K562 (cell line): ENCODE measurements around the gene SLC25A45. TPM values are rescaled to one million over a fixed set of nuclear protein-coding genes. Genes with fewer than 3 reads are reported as not detected.

Source experiments
- ARID2 ChIP-seq: fragments of 450-650 bp; IDR thresholded peaks from 2 replicates; pipeline ENCODE4 v1.6.1; 2017; ENCODE audit warnings: antibody characterized with exemption, mild to moderate bottlenecking
- KDM4B ChIP-seq, 2 experiments: fragments of 450-650 bp in 1 of 2; sonication (generic) in 1 of 2; IDR thresholded peaks; 2 replicates each; pipeline ENCODE4 v1.6.1; 2016 to 2017; ENCODE audit warnings: borderline replicate concordance in 2 of 2, antibody characterized with exemption in 1 of 2, low read depth in 1 of 2, mild to moderate bottlenecking in 1 of 2
- MEF2D ChIP-seq: conservative IDR thresholded peaks from 2 replicates; pipeline ENCODE4 v1.6.1; 2016; ENCODE audit warnings: low read depth, missing genetic modification characterization, missing compliant biosample characterization
- PYGO2 ChIP-seq: fragments of 450-650 bp; IDR thresholded peaks from 2 replicates; pipeline ENCODE4 v1.6.1; 2016; ENCODE audit warnings: mild to moderate bottlenecking, missing genetic modification characterization, moderate library complexity, missing compliant biosample characterization
- SETDB1 ChIP-seq: IDR thresholded peaks from one replicate; pipeline ENCODE4 v1.6.1; 2012; ENCODE audit warnings: low read length, control low read depth, inconsistent platforms
- SMARCA4 ChIP-seq: fragments of 450-650 bp; IDR thresholded peaks from 2 replicates; pipeline ENCODE4 v1.6.1; 2016
- ZBED1 ChIP-seq: IDR thresholded peaks from 2 replicates; pipeline ENCODE4 v1.6.1; 2014
- ZNF217 ChIP-seq: sonication (generic); formaldehyde crosslinking; IDR thresholded peaks from 2 replicates; pipeline ENCODE4 v1.8.0; 2022; ENCODE audit warnings: mild to moderate bottlenecking, missing genetic modification reagents
- ZNF239 ChIP-seq: fragments of 250-450 bp; sonication (Bioruptor Pico); IDR thresholded peaks from 2 replicates; pipeline ENCODE4 v1.4.0; 2020; ENCODE audit warnings: mild to moderate bottlenecking
- polyA plus RNA-seq, 8 experiments: library from polyadenylated mRNA; depleted of rRNA in 4 of 8; stranded (reverse) in 5 of 8; unstranded in 3 of 8; fragments of >200 nt; fragmentation: Nextera tagmentation in 2 of 8; fragmentation: Illumina TruSeq in 1 of 8; extraction: Ambion mirVana in 2 of 8; extraction: Trizol in 1 of 8; gene quantifications; 2 replicates each; pipeline versions ENCODE4 v1.2.1 to v1.2.3, GENCODE V29; 2011 to 2014; ENCODE audit warnings: inconsistent platforms in 1 of 8, missing spikeins in 1 of 8
- total RNA-seq, 7 experiments: library from RNA; depleted of rRNA in 6 of 7; stranded (reverse); fragments of >200 nt in 6 of 7; fragmentation: Illumina TruSeq in 2 of 7; extraction: Trizol in 2 of 7; gene quantifications; 2 replicates each; pipeline versions ENCODE4 v1.2.1 to v1.2.3, GENCODE V29; 2011 to 2021; ENCODE audit warnings: low replicate concordance in 1 of 7
- TF ChIP-seq, protein P1 (sequence below): sonication (generic); formaldehyde crosslinking; IDR thresholded peaks from 2 replicates; pipeline ENCODE4 v1.8.0; 2022; ENCODE audit warnings: mild to moderate bottlenecking, missing genetic modification reagents
- TF ChIP-seq, protein P2 (sequence below): fragments of 250-450 bp; sonication (Bioruptor Pico); IDR thresholded peaks from 2 replicates; pipeline ENCODE4 v1.5.0; 2021; ENCODE audit warnings: mild to moderate bottlenecking, borderline replicate concordance
- TF ChIP-seq, protein P3 (sequence below), 2 experiments: IDR thresholded peaks; 2 replicates each; pipeline ENCODE4 v1.6.1; 2011; ENCODE audit warnings: borderline replicate concordance in 1 of 2, control low read depth in 1 of 2, low read depth in 1 of 2, low read length in 1 of 2, mild to moderate bottlenecking in 1 of 2, mixed read lengths in 1 of 2, moderate library complexity in 1 of 2; ENCODE audit not compliant: insufficient read depth in 1 of 2, insufficient read length in 1 of 2, poor library complexity in 1 of 2, severe bottlenecking in 1 of 2; ENCODE audit errors: extremely low read depth in 1 of 2
- TF ChIP-seq, protein P4 (sequence below): sonication (generic); formaldehyde crosslinking; IDR thresholded peaks from 2 replicates; pipeline ENCODE4 v1.8.0; 2022; ENCODE audit warnings: mild to moderate bottlenecking, low read depth, missing genetic modification reagents
- TF ChIP-seq, protein P5 (sequence below): sonication (generic); formaldehyde crosslinking; IDR thresholded peaks from 2 replicates; pipeline ENCODE4 v1.9.0; 2022; ENCODE audit warnings: mild to moderate bottlenecking, missing genetic modification reagents

The SLC25A45 gene
- total and polyA plus RNA-seq, 9 of the 15 experiments (the other 6 are each of a cell fraction or from before 2014, with no cell fraction given), result 0.15 to 2.3 (median 0.68) TPM

DNA sequence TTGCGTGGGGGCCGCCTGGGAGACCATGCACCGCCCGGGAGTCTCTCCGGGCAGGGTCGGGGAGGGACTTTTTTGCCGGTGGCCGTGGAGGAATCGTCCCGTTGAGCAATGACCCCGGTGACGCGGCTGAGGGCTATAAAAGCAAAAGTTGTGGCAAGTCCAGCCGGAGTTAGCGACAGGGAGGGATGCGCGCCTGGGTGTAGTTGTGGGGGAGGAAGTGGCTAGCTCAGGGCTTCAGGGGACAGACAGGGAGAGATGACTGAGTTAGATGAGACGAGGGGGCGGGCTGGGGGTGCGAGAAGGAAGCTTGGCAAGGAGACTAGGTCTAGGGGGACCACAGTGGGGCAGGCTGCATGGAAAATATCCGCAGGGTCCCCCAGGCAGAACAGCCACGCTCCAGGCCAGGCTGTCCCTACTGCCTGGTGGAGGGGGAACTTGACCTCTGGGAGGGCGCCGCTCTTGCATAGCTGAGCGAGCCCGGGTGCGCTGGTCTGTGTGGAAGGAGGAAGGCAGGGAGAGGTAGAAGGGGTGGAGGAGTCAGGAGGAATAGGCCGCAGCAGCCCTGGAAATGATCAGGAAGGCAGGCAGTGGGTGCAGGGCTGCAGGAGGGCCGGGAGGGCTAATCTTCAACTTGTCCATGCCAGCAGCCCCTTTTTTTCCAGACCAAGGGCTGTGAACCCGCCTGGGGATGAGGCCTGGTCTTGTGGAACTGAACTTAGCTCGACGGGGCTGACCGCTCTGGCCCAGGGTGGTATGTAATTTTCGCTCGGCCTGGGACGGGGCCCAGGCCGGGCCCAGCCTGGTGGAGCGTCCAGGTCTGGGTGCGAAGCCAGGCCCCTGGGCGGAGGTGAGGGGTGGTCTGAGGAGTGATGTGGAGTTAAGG lies 40.4 kb upstream of the SLC25A45 start, which contains the start of gene NEAT1 (continued):
- TF ChIP-seq, protein P1, sequence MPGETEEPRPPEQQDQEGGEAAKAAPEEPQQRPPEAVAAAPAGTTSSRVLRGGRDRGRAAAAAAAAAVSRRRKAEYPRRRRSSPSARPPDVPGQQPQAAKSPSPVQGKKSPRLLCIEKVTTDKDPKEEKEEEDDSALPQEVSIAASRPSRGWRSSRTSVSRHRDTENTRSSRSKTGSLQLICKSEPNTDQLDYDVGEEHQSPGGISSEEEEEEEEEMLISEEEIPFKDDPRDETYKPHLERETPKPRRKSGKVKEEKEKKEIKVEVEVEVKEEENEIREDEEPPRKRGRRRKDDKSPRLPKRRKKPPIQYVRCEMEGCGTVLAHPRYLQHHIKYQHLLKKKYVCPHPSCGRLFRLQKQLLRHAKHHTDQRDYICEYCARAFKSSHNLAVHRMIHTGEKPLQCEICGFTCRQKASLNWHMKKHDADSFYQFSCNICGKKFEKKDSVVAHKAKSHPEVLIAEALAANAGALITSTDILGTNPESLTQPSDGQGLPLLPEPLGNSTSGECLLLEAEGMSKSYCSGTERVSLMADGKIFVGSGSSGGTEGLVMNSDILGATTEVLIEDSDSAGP, result peak; percentile 81; the same call in 1 of the 2 replicates
- TF ChIP-seq, protein P2, sequence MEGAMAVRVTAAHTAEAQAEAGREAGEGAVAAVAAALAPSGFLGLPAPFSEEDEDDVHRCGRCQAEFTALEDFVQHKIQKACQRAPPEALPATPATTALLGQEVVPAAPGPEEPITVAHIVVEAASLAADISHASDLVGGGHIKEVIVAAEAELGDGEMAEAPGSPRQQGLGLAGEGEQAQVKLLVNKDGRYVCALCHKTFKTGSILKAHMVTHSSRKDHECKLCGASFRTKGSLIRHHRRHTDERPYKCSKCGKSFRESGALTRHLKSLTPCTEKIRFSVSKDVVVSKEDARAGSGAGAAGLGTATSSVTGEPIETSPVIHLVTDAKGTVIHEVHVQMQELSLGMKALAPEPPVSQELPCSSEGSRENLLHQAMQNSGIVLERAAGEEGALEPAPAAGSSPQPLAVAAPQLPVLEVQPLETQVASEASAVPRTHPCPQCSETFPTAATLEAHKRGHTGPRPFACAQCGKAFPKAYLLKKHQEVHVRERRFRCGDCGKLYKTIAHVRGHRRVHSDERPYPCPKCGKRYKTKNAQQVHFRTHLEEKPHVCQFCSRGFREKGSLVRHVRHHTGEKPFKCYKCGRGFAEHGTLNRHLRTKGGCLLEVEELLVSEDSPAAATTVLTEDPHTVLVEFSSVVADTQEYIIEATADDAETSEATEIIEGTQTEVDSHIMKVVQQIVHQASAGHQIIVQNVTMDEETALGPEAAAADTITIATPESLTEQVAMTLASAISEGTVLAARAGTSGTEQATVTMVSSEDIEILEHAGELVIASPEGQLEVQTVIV (CRISPR knock-in tag), result peak; percentile 94
- peak; percentile 87 for TF ChIP-seq ARID2
- TF ChIP-seq KDM4B (IDR thresholded peaks at IDR 0.05; ENCODE audit: borderline replicate concordance in 2 of 2, low read depth in 1 of 2), result peak in 1 of 2 experiments; percentile 67; a peak in 2 of 4 replicates
- TF ChIP-seq, protein P3, sequence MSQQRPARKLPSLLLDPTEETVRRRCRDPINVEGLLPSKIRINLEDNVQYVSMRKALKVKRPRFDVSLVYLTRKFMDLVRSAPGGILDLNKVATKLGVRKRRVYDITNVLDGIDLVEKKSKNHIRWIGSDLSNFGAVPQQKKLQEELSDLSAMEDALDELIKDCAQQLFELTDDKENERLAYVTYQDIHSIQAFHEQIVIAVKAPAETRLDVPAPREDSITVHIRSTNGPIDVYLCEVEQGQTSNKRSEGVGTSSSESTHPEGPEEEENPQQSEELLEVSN (IDR thresholded peaks at IDR 0.05; ENCODE audit: borderline replicate concordance in 1 of 2, extremely low read depth in 1 of 2, insufficient read depth in 1 of 2, insufficient read length in 1 of 2, low read depth in 1 of 2, low read length in 1 of 2, poor library complexity in 1 of 2, severe bottlenecking in 1 of 2), result peak in 1 of 2 experiments; percentile 43
- peak; percentile 53; the same call in 1 of the 2 replicates for TF ChIP-seq SMARCA4
- TF ChIP-seq ZNF217 (CRISPR knock-in tag), result peak; percentile 72; the same call in 1 of the 2 replicates
- TF ChIP-seq MEF2D, result peak; percentile 43
- TF ChIP-seq, protein P4, sequence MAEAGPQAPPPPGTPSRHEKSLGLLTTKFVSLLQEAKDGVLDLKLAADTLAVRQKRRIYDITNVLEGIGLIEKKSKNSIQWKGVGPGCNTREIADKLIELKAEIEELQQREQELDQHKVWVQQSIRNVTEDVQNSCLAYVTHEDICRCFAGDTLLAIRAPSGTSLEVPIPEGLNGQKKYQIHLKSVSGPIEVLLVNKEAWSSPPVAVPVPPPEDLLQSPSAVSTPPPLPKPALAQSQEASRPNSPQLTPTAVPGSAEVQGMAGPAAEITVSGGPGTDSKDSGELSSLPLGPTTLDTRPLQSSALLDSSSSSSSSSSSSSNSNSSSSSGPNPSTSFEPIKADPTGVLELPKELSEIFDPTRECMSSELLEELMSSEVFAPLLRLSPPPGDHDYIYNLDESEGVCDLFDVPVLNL (CRISPR knock-in tag), result peak; percentile 67; the same call in 1 of the 2 replicates
- TF ChIP-seq SETDB1, result no peak
- TF ChIP-seq ZNF239 (CRISPR knock-in tag), result peak; percentile 66
- TF ChIP-seq ZBED1, result peak; percentile 99
- peak; percentile 45; the same call in 1 of the 2 replicates for TF ChIP-seq PYGO2 (tag)
- TF ChIP-seq, protein P5, sequence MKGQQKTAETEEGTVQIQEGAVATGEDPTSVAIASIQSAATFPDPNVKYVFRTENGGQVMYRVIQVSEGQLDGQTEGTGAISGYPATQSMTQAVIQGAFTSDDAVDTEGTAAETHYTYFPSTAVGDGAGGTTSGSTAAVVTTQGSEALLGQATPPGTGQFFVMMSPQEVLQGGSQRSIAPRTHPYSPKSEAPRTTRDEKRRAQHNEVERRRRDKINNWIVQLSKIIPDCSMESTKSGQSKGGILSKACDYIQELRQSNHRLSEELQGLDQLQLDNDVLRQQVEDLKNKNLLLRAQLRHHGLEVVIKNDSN, result 0 out of 2 replicates have a peak, but pooled peaks have one; percentile 6
